HEK293 (cell line): ENCODE measurements around the gene RAB40C.
A peak's percentile ranks its signal among the peaks of the same experiment; 100 is the strongest.

Experiments
- BCL11B ChIP-seq: fragments of 450-650 bp; formaldehyde crosslinking; IDR thresholded peaks from 2 replicates; pipeline ENCODE4 v1.5.1; 2016; ENCODE audit warnings: low read depth, missing biosample characterization, missing genetic modification characterization
- GLI2 ChIP-seq: fragments of 450-650 bp; formaldehyde crosslinking; IDR thresholded peaks from 2 replicates; pipeline ENCODE4; 2017; ENCODE audit warnings: missing biosample characterization, missing genetic modification characterization, low read depth, borderline replicate concordance
- HOXA7 ChIP-seq: sonication (generic); formaldehyde crosslinking; IDR thresholded peaks from 2 replicates; pipeline ENCODE4 v1.8.1; 2022; ENCODE audit warnings: missing genetic modification reagents, borderline replicate concordance
- HOXD13 ChIP-seq: sonication (generic); formaldehyde crosslinking; IDR thresholded peaks from 2 replicates; pipeline ENCODE4 v1.8.0; 2022; ENCODE audit warnings: missing genetic modification reagents, borderline replicate concordance
- MEIS1 ChIP-seq: sonication (generic); formaldehyde crosslinking; IDR thresholded peaks from 2 replicates; pipeline ENCODE4 v1.8.1; 2022; ENCODE audit warnings: missing genetic modification reagents, mild to moderate bottlenecking, borderline replicate concordance
- MZF1 ChIP-seq: fragments of 450-650 bp; formaldehyde crosslinking; IDR thresholded peaks from 2 replicates; pipeline ENCODE4 v1.5.1; 2017; ENCODE audit warnings: missing biosample characterization, missing genetic modification characterization, borderline replicate concordance
- PRDM4 ChIP-seq: fragments of 450-650 bp; formaldehyde crosslinking; IDR thresholded peaks from 2 replicates; pipeline ENCODE4 v1.5.1; 2017; ENCODE audit warnings: missing biosample characterization, missing genetic modification characterization
- SP7 ChIP-seq: fragments of 450-650 bp; formaldehyde crosslinking; IDR thresholded peaks from 2 replicates; pipeline ENCODE4 v1.5.1; 2016; ENCODE audit warnings: missing biosample characterization, missing genetic modification characterization
- TSHZ1 ChIP-seq: fragments of 450-650 bp; formaldehyde crosslinking; IDR thresholded peaks from 2 replicates; pipeline ENCODE4 v1.5.1; 2016; ENCODE audit warnings: missing biosample characterization, missing genetic modification characterization, borderline replicate concordance
- ZBTB1 ChIP-seq: fragments of 450-650 bp; formaldehyde crosslinking; IDR thresholded peaks from 2 replicates; pipeline ENCODE4 v1.5.1; 2016; ENCODE audit warnings: missing biosample characterization, missing genetic modification characterization
- ZBTB21 ChIP-seq: fragments of 450-650 bp; formaldehyde crosslinking; IDR thresholded peaks from 2 replicates; pipeline ENCODE4 v1.5.1; 2017; ENCODE audit warnings: missing biosample characterization, missing genetic modification characterization
- ZNF140 ChIP-seq: fragments of 450-650 bp; formaldehyde crosslinking; IDR thresholded peaks from 2 replicates; pipeline ENCODE4 v1.5.1; 2016; ENCODE audit warnings: missing biosample characterization, missing genetic modification characterization
- ZNF16 ChIP-seq: fragments of 450-650 bp; formaldehyde crosslinking; IDR thresholded peaks from 2 replicates; pipeline ENCODE4 v1.5.1; 2016; ENCODE audit warnings: low read depth, missing biosample characterization, missing genetic modification characterization
- ZNF184 ChIP-seq: fragments of 450-650 bp; IDR thresholded peaks from 2 replicates; pipeline ENCODE4 v1.5.1; 2018; ENCODE audit warnings: missing biosample characterization, mild to moderate bottlenecking, missing genetic modification characterization
- ZNF19 ChIP-seq: fragments of 450-650 bp; formaldehyde crosslinking; IDR thresholded peaks from 2 replicates; pipeline ENCODE4; 2016; ENCODE audit warnings: missing biosample characterization, missing genetic modification characterization, low read depth
- ZNF211 ChIP-seq: fragments of 450-650 bp; formaldehyde crosslinking; IDR thresholded peaks from 2 replicates; pipeline ENCODE4 v1.5.1; 2016; ENCODE audit warnings: low read depth, missing biosample characterization, missing genetic modification characterization
- ZNF23 ChIP-seq: fragments of 450-650 bp; formaldehyde crosslinking; IDR thresholded peaks from 2 replicates; pipeline ENCODE4 v1.5.1; 2016; ENCODE audit warnings: missing biosample characterization, missing genetic modification characterization, borderline replicate concordance
- ZNF239 ChIP-seq: fragments of 450-650 bp; formaldehyde crosslinking; IDR thresholded peaks from 2 replicates; pipeline ENCODE4 v1.5.1; 2016; ENCODE audit warnings: missing biosample characterization, missing genetic modification characterization
- ZNF280C ChIP-seq: fragments of 450-650 bp; formaldehyde crosslinking; IDR thresholded peaks from 2 replicates; pipeline ENCODE4 v1.5.1; 2016; ENCODE audit warnings: missing biosample characterization, missing genetic modification characterization
- ZNF335 ChIP-seq: fragments of 450-650 bp; formaldehyde crosslinking; conservative IDR thresholded peaks from 2 replicates; pipeline ENCODE4 v1.5.1; 2016; ENCODE audit warnings: missing biosample characterization, missing genetic modification characterization
- ZNF366 ChIP-seq: fragments of 450-650 bp; formaldehyde crosslinking; conservative IDR thresholded peaks from 2 replicates; pipeline ENCODE4 v1.5.1; 2016; ENCODE audit warnings: missing biosample characterization, missing genetic modification characterization
- ZNF391 ChIP-seq: fragments of 450-650 bp; formaldehyde crosslinking; IDR thresholded peaks from 2 replicates; pipeline ENCODE4 v1.5.1; 2016; ENCODE audit warnings: low read depth, missing biosample characterization, missing genetic modification characterization, borderline replicate concordance
- ZNF404 ChIP-seq: fragments of 450-650 bp; formaldehyde crosslinking; IDR thresholded peaks from 2 replicates; pipeline ENCODE4 v1.5.1; 2017; ENCODE audit warnings: missing biosample characterization, missing genetic modification characterization
- ZNF416 ChIP-seq: fragments of 450-650 bp; formaldehyde crosslinking; IDR thresholded peaks from 2 replicates; pipeline ENCODE4 v1.5.1; 2016; ENCODE audit warnings: missing biosample characterization, missing genetic modification characterization
- ZNF426 ChIP-seq: fragments of 450-650 bp; formaldehyde crosslinking; IDR thresholded peaks from 2 replicates; pipeline ENCODE4 v1.5.1; 2017; ENCODE audit warnings: missing biosample characterization, missing genetic modification characterization, mild to moderate bottlenecking, inconsistent platforms, moderate library complexity
- ZNF433 ChIP-seq: fragments of 450-650 bp; formaldehyde crosslinking; IDR thresholded peaks from 2 replicates; pipeline ENCODE4 v1.5.1; 2016; ENCODE audit warnings: missing biosample characterization, missing genetic modification characterization, low read depth
- ZNF473 ChIP-seq: fragments of 450-650 bp; formaldehyde crosslinking; IDR thresholded peaks from 2 replicates; pipeline ENCODE4 v1.5.1; 2017; ENCODE audit warnings: missing biosample characterization, missing genetic modification characterization
- ZNF580 ChIP-seq: fragments of 450-650 bp; formaldehyde crosslinking; IDR thresholded peaks from 2 replicates; pipeline ENCODE4 v1.5.1; 2016; ENCODE audit warnings: missing biosample characterization, missing genetic modification characterization
- ZNF658 ChIP-seq: fragments of 450-650 bp; formaldehyde crosslinking; IDR thresholded peaks from 2 replicates; pipeline ENCODE4; 2016; ENCODE audit warnings: missing biosample characterization, missing genetic modification characterization
- ZNF660 ChIP-seq: fragments of 450-650 bp; IDR thresholded peaks from 2 replicates; pipeline ENCODE4 v1.5.1; 2018; ENCODE audit warnings: missing biosample characterization, mild to moderate bottlenecking, missing genetic modification characterization
- ZNF747 ChIP-seq: fragments of 450-650 bp; formaldehyde crosslinking; IDR thresholded peaks from 2 replicates; pipeline ENCODE4 v1.5.1; 2016; ENCODE audit warnings: missing biosample characterization, missing genetic modification characterization
- ZNF785 ChIP-seq: fragments of 450-650 bp; formaldehyde crosslinking; IDR thresholded peaks from 2 replicates; pipeline ENCODE4 v1.5.1; 2016; ENCODE audit warnings: missing biosample characterization, missing genetic modification characterization
- ZSCAN5A ChIP-seq: fragments of 450-650 bp; formaldehyde crosslinking; IDR thresholded peaks from 2 replicates; pipeline ENCODE4 v1.5.1; 2016; ENCODE audit warnings: missing biosample characterization, missing genetic modification characterization

Gene RAB40C

GRCh38 chr16:578870-579405 lies 10.9 kb upstream of the RAB40C start (continued):
- TF ChIP-seq PRDM4 (no peak), ZBTB1 (no peak), ZNF658 (tag by site-specific recombination) (no peak), ZNF239 (tag by site-specific recombination) (no peak), ZNF335 (tag by site-specific recombination) (no peak; the same call in 1 of the 2 replicates), ZNF211 (no peak), HOXD13 (CRISPR knock-in tag) (no peak), ZNF785 (tag by site-specific recombination) (no peak), ZNF580 (no peak), GLI2 (tag by site-specific recombination) (no peak), ZNF184 (no peak), ZSCAN5A (tag by site-specific recombination) (no peak), ZNF19 (tag by site-specific recombination) (no peak), TSHZ1 (no peak), ZNF426 (tag by site-specific recombination) (no peak), ZNF391 (0 out of 2 replicates have a peak, but pooled peaks have one; percentile 36), HOXA7 (CRISPR knock-in tag) (no peak), ZNF280C (tag by site-specific recombination) (no peak), ZNF23 (no peak), ZNF473 (tag by site-specific recombination) (no peak), ZNF140 (tag by site-specific recombination) (no peak), MZF1 (tag by site-specific recombination) (no peak), ZNF404 (tag by site-specific recombination) (no peak), ZNF366 (no peak), ZNF416 (no peak), ZBTB21 (tag by site-specific recombination) (no peak), BCL11B (peak; percentile 72; the same call in 1 of the 2 replicates), ZNF433 (tag by site-specific recombination) (no peak), ZNF16 (tag by site-specific recombination) (no peak), MEIS1 (CRISPR knock-in tag) (no peak), ZNF660 (tag by site-specific recombination) (no peak), ZNF747 (no peak), SP7 (tag by site-specific recombination) (peak; percentile 65)
